GM18907 (cell line): ENCODE measurements around the gene FOXE3.

Source experiments
- ATAC-seq: cut with Tn5 transposase; IDR thresholded peaks from one replicate; pipeline ENCODE4 v1.9.1; 2021; ENCODE audit warnings: mild to moderate bottlenecking, moderate library complexity; ENCODE audit not compliant: unreplicated experiment

The FOXE3 gene

DNA sequence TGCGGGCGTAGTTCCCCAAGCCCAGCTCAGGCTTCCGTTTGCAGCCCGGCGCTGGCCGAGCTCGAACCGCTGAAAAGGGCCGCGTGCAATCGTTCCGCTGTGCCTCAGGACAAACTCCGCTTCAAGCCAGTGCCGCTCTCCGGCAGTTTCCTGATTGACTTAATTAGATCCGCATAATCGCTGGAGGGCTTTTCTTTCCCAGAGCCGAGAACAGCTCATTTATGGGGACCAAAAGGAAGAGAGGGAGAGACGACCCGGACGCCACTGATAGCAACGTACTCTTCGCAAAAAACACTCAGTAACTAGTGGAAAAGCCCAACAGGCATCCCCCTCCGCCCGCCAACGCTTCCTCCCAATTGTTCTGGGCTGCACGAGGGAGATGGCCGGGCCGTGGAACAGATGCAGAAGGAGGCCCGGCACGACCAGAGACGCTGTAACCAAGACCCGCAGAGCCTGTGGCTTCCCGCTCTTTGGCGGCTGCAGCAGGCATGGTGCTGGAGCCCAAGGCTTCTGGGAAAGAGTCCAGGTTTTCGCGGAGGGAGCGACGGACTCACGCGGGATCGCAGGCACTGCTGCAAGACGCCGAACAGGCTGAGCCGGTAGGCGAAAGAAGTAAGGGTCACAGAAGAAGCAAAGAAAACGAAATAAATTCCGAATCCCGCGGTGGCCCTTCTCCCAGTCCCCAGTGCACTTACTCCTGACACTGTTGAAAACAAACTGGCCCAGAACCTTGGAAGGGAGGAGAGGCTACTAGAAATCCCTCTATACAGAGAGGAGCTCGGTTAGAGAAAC, 18.2 kb downstream of the FOXE3 start:
- ATAC-seq = no peak

DNA sequence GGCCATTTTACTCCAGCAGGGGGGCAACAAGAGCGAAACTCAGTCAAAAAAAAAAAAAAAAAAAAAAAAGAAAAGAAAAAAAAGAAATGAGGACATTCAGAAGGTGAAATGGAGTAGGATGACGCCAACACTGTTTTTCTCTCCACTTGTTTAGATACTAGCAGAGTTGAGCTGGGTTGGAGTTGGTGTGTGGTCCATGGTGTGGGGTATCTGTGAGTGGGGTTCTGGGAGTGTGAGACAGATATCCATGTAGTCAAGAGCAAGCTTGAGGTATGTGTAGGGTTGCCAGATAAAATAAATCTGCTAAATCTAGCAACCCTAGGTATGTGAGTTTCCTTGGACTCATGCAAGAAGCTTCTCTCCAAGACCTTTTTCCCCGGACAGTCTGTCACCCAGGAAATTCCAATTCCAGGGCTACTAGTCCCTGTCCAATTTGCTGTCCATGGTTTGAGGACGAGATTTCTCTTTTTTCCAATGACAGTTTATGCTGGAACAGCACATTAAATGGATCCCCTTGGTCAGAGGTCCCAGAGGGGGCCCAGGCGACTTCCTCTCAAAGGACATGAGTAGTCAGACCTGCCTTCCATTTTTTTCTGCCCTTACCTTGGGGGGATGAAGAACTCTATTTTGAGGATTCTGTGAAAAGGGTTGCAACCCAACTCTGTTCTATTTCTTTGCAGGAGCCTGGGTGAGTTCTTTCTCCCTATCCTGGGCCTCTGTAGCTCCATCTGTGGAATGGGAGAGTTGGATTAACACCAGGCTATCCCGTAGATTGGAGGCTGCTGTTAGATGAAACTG, 19.6 kb downstream of the FOXE3 start:
- no peak for ATAC-seq

DNA sequence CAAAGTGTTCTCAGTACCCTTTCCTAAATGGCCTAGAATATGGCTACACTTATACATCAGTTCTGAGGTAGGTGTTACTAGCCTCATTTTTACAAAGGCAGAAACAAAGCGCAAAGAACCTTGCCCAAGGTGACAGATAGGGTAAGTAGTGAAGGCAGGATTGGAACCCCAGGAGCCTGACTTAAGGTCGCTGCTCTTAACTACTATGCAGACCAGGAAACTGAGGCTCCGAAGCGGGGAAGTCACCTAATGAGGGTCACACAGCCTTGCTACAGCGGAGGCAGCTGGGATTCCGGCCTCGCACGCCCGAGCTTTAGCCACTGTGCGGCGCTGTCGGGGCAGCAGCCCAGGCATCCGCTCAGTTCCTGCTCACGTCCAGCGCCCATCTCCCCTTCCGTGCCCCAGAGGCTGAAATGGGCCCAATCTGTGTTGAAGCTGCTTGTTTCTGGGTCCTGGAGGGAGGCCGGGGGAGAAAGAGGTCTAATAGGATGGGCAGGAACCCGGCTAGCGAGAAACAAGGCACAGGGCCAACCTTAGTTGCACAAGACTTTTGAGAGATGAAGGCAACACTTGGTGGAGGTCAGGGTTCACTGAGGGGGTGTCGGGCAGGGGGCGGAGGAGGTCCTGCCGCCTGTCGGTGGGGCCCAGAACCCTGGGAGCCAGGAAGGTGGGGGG, 20.4 kb downstream of the FOXE3 start:
- ATAC-seq = peak; percentile 47

DNA sequence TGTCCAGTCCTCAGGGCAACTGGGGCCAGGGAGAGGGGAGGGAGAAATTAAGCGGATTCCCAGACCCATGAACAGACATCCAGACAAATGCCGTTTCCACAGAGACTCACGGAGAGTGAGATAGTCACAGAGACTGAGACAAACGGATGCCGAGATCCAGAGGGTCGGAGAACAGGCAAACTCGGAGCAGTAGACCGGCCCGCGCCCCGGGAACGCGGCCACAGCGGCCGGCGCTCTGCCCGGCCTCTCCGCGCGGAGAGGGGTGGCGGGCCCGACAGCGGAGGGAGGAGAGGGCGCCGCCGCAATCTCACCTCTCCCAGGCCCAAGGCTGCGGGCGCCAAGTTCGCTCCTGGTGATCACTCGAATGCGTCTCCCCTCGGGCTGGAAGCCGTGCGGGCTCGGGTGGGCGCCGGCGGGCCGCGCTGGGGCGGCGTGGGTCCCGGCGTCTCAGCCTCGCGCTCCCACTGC, 20.9 kb downstream of the FOXE3 start:
- ATAC-seq = peak; percentile 23

DNA sequence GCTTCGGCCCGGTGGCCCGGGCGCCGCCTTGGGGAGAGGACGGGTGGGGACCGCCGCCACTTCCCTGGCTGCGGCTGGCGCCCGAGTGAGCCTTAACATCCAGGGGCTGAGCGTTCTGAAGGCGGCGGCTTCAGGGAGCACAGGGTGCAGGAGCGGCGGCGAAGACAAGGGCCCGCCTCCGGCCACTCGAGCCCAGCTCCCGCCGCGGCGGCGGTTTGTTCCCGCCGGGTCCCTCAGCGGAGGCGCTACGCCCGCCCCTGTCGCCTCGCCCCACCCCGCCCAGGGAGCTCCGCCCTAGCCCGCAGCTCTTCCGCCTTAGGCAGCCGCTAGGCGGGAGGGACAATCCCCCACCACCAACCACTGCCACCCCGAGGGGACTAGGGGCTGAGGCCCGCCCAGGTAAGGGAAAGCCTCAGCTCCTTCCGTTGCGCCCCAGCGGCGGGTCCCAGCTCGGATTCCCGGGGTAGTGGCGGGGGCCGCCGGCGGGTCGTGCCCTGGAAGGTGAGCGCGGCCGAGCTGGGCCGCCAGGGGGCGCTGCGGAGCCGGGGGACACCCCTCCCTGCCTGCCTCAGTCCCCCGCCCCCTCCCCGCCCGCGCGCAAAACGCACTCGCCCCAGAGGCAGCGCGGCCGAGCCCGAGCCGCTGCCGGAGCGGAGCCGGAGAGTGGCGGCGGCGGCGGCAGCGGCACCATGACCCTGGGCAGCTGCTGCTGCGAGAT, 21.5 kb downstream of the FOXE3 start, which contains the start of gene FOXD2:
Gene FOXD2 (plus strand): TSS at position 598 of the 718 bp plus-strand sequence. CDS start 92 bp downstream, at position 690.
- peak; percentile 87 for ATAC-seq

GRCh38 chr1:47438165-47439016, 22.3 kb downstream of the FOXE3 start:
- no peak for ATAC-seq

GRCh38 chr1:47439017-47439818, 23.1 kb downstream of the FOXE3 start:
- no peak for ATAC-seq

DNA sequence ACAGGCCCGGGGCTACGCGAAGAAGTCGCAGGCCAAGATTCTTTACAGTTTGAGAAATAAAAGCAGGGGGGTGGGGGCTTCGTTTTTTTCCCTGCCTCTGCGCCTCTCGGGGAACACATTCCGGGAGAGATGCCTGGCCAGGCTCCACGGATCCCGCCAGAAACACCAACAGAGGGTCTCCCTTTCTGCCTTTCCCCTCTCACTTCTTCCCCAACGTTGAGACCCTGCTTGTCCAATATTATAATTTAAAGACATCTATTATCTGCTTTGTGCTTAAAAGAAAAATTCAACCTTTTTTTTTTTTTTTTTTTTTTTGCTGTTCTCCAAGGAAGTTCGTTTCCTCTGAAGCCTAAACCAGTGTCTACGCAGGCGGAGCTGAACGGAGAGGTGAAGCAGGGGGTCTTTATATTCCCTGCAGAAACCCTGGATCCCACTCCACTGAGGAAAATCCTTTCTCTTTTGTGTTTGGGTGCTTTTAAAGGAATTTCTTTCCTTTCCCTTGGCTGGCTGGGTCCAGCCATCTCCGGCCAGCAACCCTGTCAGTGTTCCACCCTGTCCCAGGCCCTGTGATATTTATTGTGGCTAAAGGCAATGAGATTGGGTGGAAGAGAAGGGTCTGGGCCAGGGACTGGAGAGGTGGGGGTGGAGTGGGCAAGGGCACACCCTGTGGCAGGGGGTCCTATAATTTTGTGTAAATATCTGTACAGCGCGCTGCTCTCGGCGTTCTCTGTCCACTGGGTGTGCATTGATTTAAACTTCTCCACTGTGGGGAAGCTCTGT, 23.9 kb downstream of the FOXE3 start:
- no peak for ATAC-seq

- no peak for ATAC-seq
These were observed 24.6 kb downstream of the FOXE3 start for GRCh38 chr1:47440599-47441081.

GRCh38 chr1:47441450-47442106, 25.5 kb downstream of the FOXE3 start:
- ATAC-seq = no peak

GRCh38 chr1:47442202-47442601, 26.1 kb downstream of the FOXE3 start:
- no peak for ATAC-seq

GRCh38 chr1:47442842-47443529, 26.9 kb downstream of the FOXE3 start:
- no peak for ATAC-seq

DNA sequence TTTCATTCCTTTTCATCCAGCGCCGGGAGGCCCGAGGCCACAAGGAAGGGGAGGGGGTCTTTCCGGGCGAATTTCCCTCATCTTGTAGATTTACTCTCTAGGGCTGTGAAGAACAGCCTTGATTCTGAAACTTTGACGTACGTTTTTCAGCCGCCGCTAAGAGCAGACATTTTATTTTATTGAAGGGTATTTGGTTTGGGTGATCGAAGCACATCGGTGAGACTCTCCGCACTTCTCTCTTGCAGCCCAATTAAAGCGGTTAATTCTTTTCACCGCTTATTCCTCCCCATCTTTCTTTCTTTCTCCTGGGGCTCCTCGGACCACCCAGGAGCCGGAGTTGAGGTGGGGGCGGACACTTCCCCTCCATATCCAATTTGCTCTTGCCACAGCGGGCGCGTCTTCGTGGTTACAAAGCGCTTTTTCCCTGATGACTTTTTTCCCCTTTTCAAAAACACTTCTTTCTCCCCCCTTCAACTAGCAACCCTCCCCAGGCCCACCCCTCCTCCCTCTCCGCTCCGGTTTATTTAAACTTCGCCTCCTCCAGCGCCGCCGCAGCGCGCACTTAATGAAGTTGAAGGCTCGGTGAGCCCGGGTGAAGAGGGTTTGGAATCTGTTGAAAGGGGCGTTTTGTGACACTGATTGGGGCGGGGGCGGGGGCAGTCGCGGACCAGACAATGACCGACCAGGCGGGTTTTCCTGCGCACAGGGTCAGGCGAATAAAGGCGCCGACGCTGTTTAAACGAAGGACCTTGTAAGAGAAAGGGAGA, 27.6 kb downstream of the FOXE3 start:
- no peak for ATAC-seq

DNA sequence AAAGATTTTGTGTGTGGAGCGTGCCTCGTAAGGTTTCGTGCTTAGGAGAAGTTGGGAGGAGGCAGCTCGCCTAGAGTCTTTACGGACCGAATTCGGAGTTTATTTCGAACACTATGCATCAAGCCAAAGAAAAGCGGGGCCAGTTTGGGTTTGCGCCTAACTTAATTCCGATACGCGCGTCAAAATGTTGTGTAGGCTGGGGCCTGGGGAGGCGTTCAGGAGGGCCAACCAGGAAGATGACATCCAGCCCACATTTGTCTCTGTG, 28.1 kb downstream of the FOXE3 start:
- no peak for ATAC-seq

DNA sequence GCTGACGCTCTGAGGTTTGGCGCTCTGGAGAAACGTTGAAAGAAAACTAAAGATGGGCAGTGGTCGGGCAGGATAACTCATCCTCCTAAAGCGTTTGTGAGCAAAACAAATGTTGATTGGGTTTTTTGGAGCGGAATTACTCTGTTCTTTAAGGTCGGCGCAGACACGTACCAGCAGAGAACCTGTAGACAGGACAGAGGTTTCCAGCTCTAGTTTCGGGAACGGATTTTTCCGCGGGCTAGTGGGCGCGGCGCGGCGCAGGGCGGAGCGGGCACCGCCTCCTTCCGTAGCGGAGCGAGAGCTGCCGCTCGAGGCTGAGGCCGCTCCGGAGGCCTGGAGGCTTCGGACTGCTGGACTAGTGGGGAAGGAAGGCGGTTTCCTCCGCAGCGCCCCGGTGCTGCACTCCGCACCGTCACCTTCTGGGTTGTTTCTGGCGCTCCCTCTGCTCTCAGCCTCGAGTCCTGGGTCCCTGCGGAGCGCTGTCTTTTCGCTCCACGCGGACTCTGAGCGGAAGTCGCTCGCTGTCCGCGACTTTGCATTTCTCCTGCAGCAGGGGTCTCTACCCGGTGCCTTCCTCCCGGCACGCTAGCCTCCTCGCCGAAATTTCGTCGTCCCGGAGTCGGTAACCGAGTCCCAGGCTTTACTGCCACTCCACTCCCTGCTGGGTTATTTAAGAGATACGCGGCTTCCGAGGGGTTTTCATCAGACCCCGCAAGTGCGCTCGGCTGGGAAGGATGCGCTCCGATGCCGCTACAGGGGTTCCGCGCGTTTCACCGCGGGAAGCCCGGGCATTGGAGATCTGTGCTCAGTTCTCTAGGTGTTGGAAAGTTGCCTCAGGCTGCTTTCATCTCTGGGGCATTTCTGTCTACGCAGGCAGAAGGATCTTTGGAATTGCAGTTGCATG, 28.7 kb downstream of the FOXE3 start:
- ATAC-seq = no peak
